ENCODE data around the gene MCC.

Gene MCC

DNA sequence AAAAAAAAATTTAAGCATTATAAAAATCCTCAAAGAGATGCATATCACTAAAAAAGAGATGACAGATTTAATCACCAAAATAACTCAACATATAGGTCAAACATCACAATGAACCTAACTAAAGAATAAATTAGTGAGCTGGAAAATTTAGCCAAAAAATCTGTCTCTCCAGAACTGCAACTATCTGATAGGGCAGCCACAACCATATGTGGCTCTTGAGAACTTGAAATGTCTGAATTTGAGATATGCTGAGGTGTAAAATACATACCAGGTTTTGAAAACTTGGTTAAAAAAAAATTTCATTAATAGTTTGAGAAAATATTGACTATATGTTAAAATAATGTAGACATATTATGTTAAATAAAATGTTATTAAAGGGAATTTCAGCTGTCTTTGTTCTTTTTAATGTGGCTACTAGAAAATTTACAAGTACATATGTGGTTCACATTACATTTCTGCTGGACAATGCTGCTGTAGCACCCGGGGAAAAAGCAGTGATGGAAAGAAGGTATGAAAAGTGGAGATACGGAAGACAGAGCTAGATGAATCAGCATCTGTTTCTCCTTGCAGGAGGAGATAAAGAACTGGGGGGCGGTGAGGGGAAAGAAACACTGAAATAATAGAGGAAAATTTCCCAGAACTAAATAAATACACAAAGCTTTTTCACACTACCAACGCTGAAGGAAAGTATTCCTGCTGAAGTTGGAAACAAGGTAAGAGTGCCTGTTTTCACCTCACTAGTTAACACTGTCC, 445.6 kb downstream of the MCC start:
- no peak for TF ChIP-seq CTCF (IDR thresholded peaks at IDR 0.05; ENCODE audit: extremely low read depth, insufficient read depth, missing control alignments)
- no peak for DNase-seq (ENCODE audit: low spot score)
- in situ Hi-C loops (cut with MboI; ENCODE audit: low pct_unique_long_range_greater_than_20kb, low sequenced_read_pairs, unreplicated experiment): loop anchor here (25.0 kb wide), 1 partner anchor 470 kb away; the partner anchor contains the start of gene YTHDC2

GRCh38 chr5:113040672-113041260, 447.5 kb downstream of the MCC start:
- DNase-seq (ENCODE audit: low spot score): peak; percentile 1
- in situ Hi-C loops (cut with MboI; ENCODE audit: low pct_unique_long_range_greater_than_20kb, low sequenced_read_pairs, unreplicated experiment): loop anchor here (25.0 kb wide), 1 partner anchor 472 kb away; the partner anchor contains the start of gene YTHDC2

DNA sequence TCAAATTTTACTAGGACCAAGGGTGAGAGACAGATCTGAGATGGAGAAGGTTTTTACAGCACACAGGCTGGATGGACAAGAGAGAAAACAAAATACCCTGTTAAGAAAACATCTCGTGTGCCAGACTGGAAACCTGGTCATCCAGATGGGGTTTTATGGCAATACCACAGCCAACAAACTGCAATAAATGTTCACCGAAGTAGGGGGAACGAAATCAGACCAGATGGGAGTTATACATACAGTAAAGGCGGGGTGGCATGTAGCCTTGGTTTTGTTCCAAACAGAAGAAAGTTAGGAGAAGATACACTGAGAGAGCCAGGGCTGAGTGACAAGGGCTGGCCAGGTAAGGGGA, 448.3 kb downstream of the MCC start:
- DNase-seq (ENCODE audit: low spot score): no peak
- TF ChIP-seq CTCF (IDR thresholded peaks at IDR 0.05; ENCODE audit: extremely low read depth, insufficient read depth, missing control alignments): no peak
- in situ Hi-C loops (cut with MboI; ENCODE audit: low pct_unique_long_range_greater_than_20kb, low sequenced_read_pairs, unreplicated experiment): loop anchor here (25.0 kb wide), 1 partner anchor 472 kb away; the partner anchor contains the start of gene YTHDC2

More at GRCh38 chr5:113040672-113041260, 447.5 kb downstream of the MCC start:
- TF ChIP-seq CTCF (IDR thresholded peaks at IDR 0.05; ENCODE audit: extremely low read depth, insufficient read depth, missing control alignments): no peak

DNA sequence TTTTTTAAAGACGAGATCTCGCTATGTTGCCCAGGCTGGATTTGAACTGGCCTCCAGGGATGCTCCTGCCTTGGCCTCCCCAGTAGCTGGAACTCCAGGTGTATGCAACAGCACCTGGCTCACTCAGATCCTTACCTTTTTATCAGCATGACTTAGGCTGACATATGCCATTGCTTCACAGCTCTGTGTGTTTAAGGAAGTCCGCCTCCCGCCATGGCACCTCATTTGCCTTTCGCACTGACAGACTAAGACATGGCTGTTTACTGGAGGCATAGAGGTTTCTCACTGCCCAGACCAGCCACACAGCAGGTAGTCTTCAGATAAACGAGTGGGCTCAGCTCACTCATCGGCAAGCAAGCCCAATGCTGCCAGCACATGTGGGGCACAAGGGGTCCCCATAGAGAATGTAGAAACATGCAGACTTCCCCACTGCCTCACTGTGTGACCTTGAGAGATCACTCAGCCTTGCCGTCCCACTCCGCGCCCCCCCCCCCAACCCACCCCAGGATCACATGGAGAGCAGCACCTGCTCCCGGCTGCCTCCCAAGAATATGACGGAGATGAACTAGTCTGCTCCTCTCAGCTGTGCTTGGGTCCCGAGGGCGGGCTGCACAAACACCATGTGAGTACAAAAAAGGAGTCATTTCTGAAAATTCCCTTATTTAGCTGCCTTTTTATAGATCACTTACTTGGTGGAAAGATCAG, 448.9 kb downstream of the MCC start:
- DNase-seq (ENCODE audit: low spot score): no peak
- no peak for TF ChIP-seq CTCF (IDR thresholded peaks at IDR 0.05; ENCODE audit: extremely low read depth, insufficient read depth, missing control alignments)
- in situ Hi-C loops (cut with MboI; ENCODE audit: low pct_unique_long_range_greater_than_20kb, low sequenced_read_pairs, unreplicated experiment): loop anchor here (25.0 kb wide), 1 partner anchor 473 kb away; the partner anchor contains the start of gene YTHDC2

DNA sequence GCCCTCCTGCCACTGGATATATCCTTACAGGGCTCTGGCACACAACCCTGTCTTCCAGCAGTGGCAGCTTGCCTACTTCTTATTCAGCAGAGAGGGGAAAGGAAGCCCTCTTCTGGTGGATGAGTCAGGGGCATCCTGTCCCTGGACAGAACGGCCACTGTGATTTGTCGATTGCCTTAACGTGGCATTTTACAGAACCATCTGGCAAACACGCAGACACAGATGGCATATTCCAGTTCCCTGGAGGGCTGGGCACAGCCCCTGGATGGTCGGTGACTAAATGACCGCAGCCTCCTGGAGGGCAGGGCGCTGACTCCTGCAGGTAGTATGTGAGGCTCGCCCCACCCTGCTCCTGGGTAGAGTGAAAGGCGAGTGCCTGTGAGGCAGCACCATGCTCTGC, 449.5 kb downstream of the MCC start:
- in situ Hi-C loops (cut with MboI; ENCODE audit: low pct_unique_long_range_greater_than_20kb, low sequenced_read_pairs, unreplicated experiment): loop anchor here (25.0 kb wide), 1 partner anchor 474 kb away; the partner anchor contains the start of gene YTHDC2
- DNase-seq (ENCODE audit: low spot score): no peak
- TF ChIP-seq CTCF (IDR thresholded peaks at IDR 0.05; ENCODE audit: extremely low read depth, insufficient read depth, missing control alignments): no peak

GRCh38 chr5:113038136-113038535, 450.1 kb downstream of the MCC start:
- no peak for TF ChIP-seq CTCF (IDR thresholded peaks at IDR 0.05; ENCODE audit: extremely low read depth, insufficient read depth, missing control alignments)
- DNase-seq (ENCODE audit: low spot score): no peak
- in situ Hi-C loops (cut with MboI; ENCODE audit: low pct_unique_long_range_greater_than_20kb, low sequenced_read_pairs, unreplicated experiment): loop anchor here (25.0 kb wide), 1 partner anchor 474 kb away; the partner anchor contains the start of gene YTHDC2
